GM18858 (cell line): ENCODE results near the gene FAM111A.

Experiments used
- ATAC-seq: cut with Tn5 transposase; IDR thresholded peaks from one replicate; pipeline ENCODE4 v1.9.1; 2021; ENCODE audit not compliant: unreplicated experiment

Gene FAM111A

GRCh38 chr11:59179121-59179520, 36.5 kb downstream of the FAM111A start:
- ATAC-seq = no peak

GRCh38 chr11:59180168-59180776, 37.6 kb downstream of the FAM111A start:
- no peak for ATAC-seq

- ATAC-seq = no peak
Measured at GRCh38 chr11:59180907-59181306, 38.3 kb downstream of the FAM111A start.

- ATAC-seq = no peak
Measured at GRCh38 chr11:59181746-59182456, 39.2 kb downstream of the FAM111A start.

- no peak for ATAC-seq
Measured at GRCh38 chr11:59182457-59183151, 39.9 kb downstream of the FAM111A start.

GRCh38 chr11:59183771-59184170, 41.1 kb downstream of the FAM111A start:
- no peak for ATAC-seq

GRCh38 chr11:59184691-59185339, 42.2 kb downstream of the FAM111A start:
- ATAC-seq = no peak

- ATAC-seq = no peak
Measured at GRCh38 chr11:59185386-59185945, 42.8 kb downstream of the FAM111A start.

GRCh38 chr11:59186130-59186594, 43.5 kb downstream of the FAM111A start:
- no peak for ATAC-seq

- ATAC-seq = no peak
Measured at GRCh38 chr11:59187035-59187434, 44.4 kb downstream of the FAM111A start.

GRCh38 chr11:59187587-59187986, 44.9 kb downstream of the FAM111A start:
- ATAC-seq = no peak

- no peak for ATAC-seq
Measured at GRCh38 chr11:59188954-59189353, 46.3 kb downstream of the FAM111A start.

GRCh38 chr11:59189986-59190385, 47.3 kb downstream of the FAM111A start:
- ATAC-seq = no peak

GRCh38 chr11:59191095-59191494, 48.4 kb downstream of the FAM111A start:
- no peak for ATAC-seq

GRCh38 chr11:59191890-59192289, 49.2 kb downstream of the FAM111A start:
- ATAC-seq = no peak

- no peak for ATAC-seq
Measured at GRCh38 chr11:59192446-59193020, 49.9 kb downstream of the FAM111A start.

- no peak for ATAC-seq
Measured at GRCh38 chr11:59193587-59194130, 51.0 kb downstream of the FAM111A start.

- no peak for ATAC-seq
Measured at GRCh38 chr11:59195586-59195985, 52.9 kb downstream of the FAM111A start.

- no peak for ATAC-seq
Measured at GRCh38 chr11:59196777-59197176, 54.1 kb downstream of the FAM111A start.

- ATAC-seq = no peak
Measured at GRCh38 chr11:59197991-59198390, 55.3 kb downstream of the FAM111A start.

- ATAC-seq = no peak
Measured at GRCh38 chr11:59198726-59199125, 56.1 kb downstream of the FAM111A start.
